Liver (tissue), 9 donors: ENCODE results near the gene RHNO1. TPM values are rescaled to one million over a fixed set of nuclear protein-coding genes. Genes with fewer than 3 reads are reported as not detected.

Source experiments
- DNase-seq: peaks from one replicate; pipeline ENCODE4 v3.0.0-alpha.2; 2017; ENCODE audit warnings: low spot score
- H3K27ac ChIP-seq, 2 donors: one replicate each; pipeline ENCODE4 v1.7.0; 2013; ENCODE audit warnings: inconsistent platforms in 2 of 2, low read length in 2 of 2, control low read depth in 1 of 2, low read depth in 1 of 2, mild to moderate bottlenecking in 1 of 2
- H3K27me3 ChIP-seq, 4 donors: one replicate each; pipeline versions ENCODE4 v1.6.1 to v1.7.0; 2013; ENCODE audit warnings: low read length in 3 of 4, inconsistent platforms in 1 of 4, mild to moderate bottlenecking in 1 of 4, moderate library complexity in 1 of 4; ENCODE audit not compliant: control insufficient read depth in 4 of 4, insufficient read depth in 4 of 4
- H3K36me3 ChIP-seq, 4 donors: one replicate each; pipeline versions ENCODE4 v1.6.1 to v1.7.0; 2013; ENCODE audit warnings: low read length in 3 of 4, mild to moderate bottlenecking in 3 of 4, low read depth in 1 of 4, moderate library complexity in 1 of 4; ENCODE audit not compliant: control insufficient read depth in 4 of 4, insufficient read depth in 3 of 4
- H3K4me1 ChIP-seq, 4 donors: one replicate each; pipeline versions ENCODE4 v1.6.1 to v1.7.0; 2013; ENCODE audit warnings: low read length in 3 of 4, mild to moderate bottlenecking in 3 of 4, moderate library complexity in 1 of 4; ENCODE audit not compliant: control insufficient read depth in 4 of 4, insufficient read depth in 4 of 4
- H3K4me3 ChIP-seq, 3 donors: one replicate each; pipeline versions ENCODE4 v1.6.1 to v1.7.0; 2013; ENCODE audit warnings: low read length in 3 of 3, control low read depth in 1 of 3, low read depth in 1 of 3, mild to moderate bottlenecking in 1 of 3
- H3K9ac ChIP-seq, 2 donors: one replicate each; pipeline ENCODE4 v1.7.0; 2013; ENCODE audit warnings: low read length in 2 of 2, mild to moderate bottlenecking in 2 of 2, moderate library complexity in 2 of 2, control low read depth in 1 of 2, low read depth in 1 of 2
- H3K9me3 ChIP-seq, 4 donors: one replicate each; pipeline versions ENCODE4 v1.6.1 to v1.7.0; 2013; ENCODE audit warnings: low read length in 3 of 4; ENCODE audit not compliant: control insufficient read depth in 4 of 4
- ATF3 ChIP-seq: IDR thresholded peaks from 2 replicates; pipeline ENCODE4 v1.6.1; 2016; ENCODE audit warnings: antibody characterized with exemption
- CTCF ChIP-seq: fragments of 150-350 bp; IDR thresholded peaks from 2 replicates; pipeline ENCODE4 v1.5.1; 2017; ENCODE audit warnings: improper control_type of control experiment, low read depth, low read length; ENCODE audit not compliant: missing input control
- EGR1 ChIP-seq, 2 donors: IDR thresholded peaks; 2 replicates each; pipeline ENCODE4 v1.6.1; 2016 to 2018; ENCODE audit warnings: antibody characterized with exemption in 2 of 2, low read depth in 2 of 2
- FOXA1 ChIP-seq: IDR thresholded peaks from 2 replicates; pipeline ENCODE4 v1.6.1; 2016; ENCODE audit warnings: antibody characterized with exemption
- FOXA2 ChIP-seq: IDR thresholded peaks from 2 replicates; pipeline ENCODE4 v1.6.1; 2016; ENCODE audit warnings: antibody characterized with exemption
- GABPA ChIP-seq, 2 donors: IDR thresholded peaks in 1 of 2; conservative IDR thresholded peaks in 1 of 2; 2 replicates each; pipeline ENCODE4 v1.6.1; 2016; ENCODE audit warnings: antibody characterized with exemption in 2 of 2, mild to moderate bottlenecking in 1 of 2, moderate library complexity in 1 of 2
- HNF4G ChIP-seq: IDR thresholded peaks from 2 replicates; pipeline ENCODE4 v1.6.1; 2016; ENCODE audit warnings: antibody characterized with exemption
- MAX ChIP-seq: IDR thresholded peaks from 2 replicates; pipeline ENCODE4 v1.6.1; 2016; ENCODE audit warnings: antibody characterized with exemption
- NR2F2 ChIP-seq: IDR thresholded peaks from 2 replicates; pipeline ENCODE4 v1.6.1; 2016; ENCODE audit warnings: antibody characterized with exemption
- RAD21 ChIP-seq, 2 donors: IDR thresholded peaks; 2 replicates each; pipeline ENCODE4 v1.6.1; 2016; ENCODE audit warnings: antibody characterized with exemption in 2 of 2, mild to moderate bottlenecking in 2 of 2
- REST ChIP-seq: IDR thresholded peaks from 2 replicates; pipeline ENCODE4 v1.6.1; 2016; ENCODE audit warnings: antibody characterized with exemption, mild to moderate bottlenecking
- RXRA ChIP-seq, 2 donors: IDR thresholded peaks; 2 replicates each; pipeline ENCODE4 v1.6.1; 2017 to 2018; ENCODE audit warnings: antibody characterized with exemption in 2 of 2, mild to moderate bottlenecking in 1 of 2
- SP1 ChIP-seq: IDR thresholded peaks from 2 replicates; pipeline ENCODE4 v1.6.1; 2018; ENCODE audit warnings: antibody characterized with exemption, mild to moderate bottlenecking
- TAF1 ChIP-seq: conservative IDR thresholded peaks from 2 replicates; pipeline ENCODE4 v1.6.1; 2016; ENCODE audit warnings: antibody characterized with exemption, mild to moderate bottlenecking
- YY1 ChIP-seq: IDR thresholded peaks from 2 replicates; pipeline ENCODE4 v1.6.1; 2016; ENCODE audit warnings: antibody characterized with exemption, mild to moderate bottlenecking
- ZBTB33 ChIP-seq: IDR thresholded peaks from 2 replicates; pipeline ENCODE4 v1.6.1; 2016; ENCODE audit warnings: antibody characterized with exemption
- WGBS: extraction: QIAGEN DNeasy Blood & Tissue Kit; methylation state at CpG from one replicate; pipeline ENCODE4 v1.1.7; 2013; 5-methylcytosine and 5-hydroxymethylcytosine counted together
- polyA plus RNA-seq, 2 donors: library from polyadenylated mRNA; stranded (reverse) in 1 of 2; unstranded in 1 of 2; fragments of 200-250 nt in 1 of 2; fragments of >200 nt in 1 of 2; fragmentation: Nextera tagmentation in 1 of 2; extraction: Ambion mirVana in 1 of 2; gene quantifications; one replicate each; pipeline versions ENCODE4 v1.2.1 to v1.2.3, GENCODE V29; 2013 to 2015
- total RNA-seq, 2 donors: library from RNA; depleted of rRNA; stranded (reverse); fragments of >200 nt; gene quantifications; one replicate each; pipeline ENCODE4 v1.2.3, GENCODE V29; 2014
- donor health status: healthy.
- donor health status: healthy.
- donor health status: healthy.
- donor health status: healthy.
- donor health status: healthy.

The RHNO1 gene
- total and polyA plus RNA-seq, 4 donors: 1.4 to 14.5 (median 2.8) TPM

- WGBS: 7% methylated on average over 2 of the region's 2 CpGs
- no peaks in the 10 kb centered on the region for H3K27me3 ChIP-seq
- no peak for DNase-seq
- no peak overlapping the region for H3K4me3 ChIP-seq
- TF ChIP-seq ATF3: no peak
- TF ChIP-seq FOXA1: no peak
- TF ChIP-seq ZBTB33: no peak
- no peak for TF ChIP-seq YY1
- no peak for TF ChIP-seq HNF4G
- TF ChIP-seq EGR1 (IDR thresholded peaks at IDR 0.05; ENCODE audit: low read depth in 2 of 2): no peak
- no peak for TF ChIP-seq CTCF
- TF ChIP-seq FOXA2: no peak
- no peak for TF ChIP-seq REST
- no peak for TF ChIP-seq RAD21 (IDR thresholded peaks at IDR 0.05)
- TF ChIP-seq SP1: no peak
- TF ChIP-seq MAX: no peak
- TF ChIP-seq TAF1: no peak
- no peak for TF ChIP-seq NR2F2
- TF ChIP-seq RXRA (IDR thresholded peaks at IDR 0.05): no peak
- no peak for TF ChIP-seq GABPA (IDR thresholded peaks at IDR 0.05 in 1 of 2, conservative IDR thresholded peaks at IDR 0.05 in 1 of 2)
- H3K9me3 ChIP-seq: no peaks in the 10 kb centered on the region
- no peaks in the 10 kb centered on the region for H3K36me3 ChIP-seq
- peaks cover 0 to 9% (median 4%) of the 10 kb centered on the region in 4 donors for H3K4me1 ChIP-seq
- no peak overlapping the region for H3K9ac ChIP-seq
- no peak overlapping the region for H3K27ac ChIP-seq
Measured at GRCh38 chr12:2895051-2895451, 18.0 kb downstream of the RHNO1 start.

- no peak overlapping the region for H3K4me3 ChIP-seq
- no peak overlapping the region for H3K9ac ChIP-seq
- H3K27ac ChIP-seq: no peak overlapping the region
- peaks cover 0 to 6% (median 2%) of the 10 kb centered on the region in 4 donors for H3K4me1 ChIP-seq
- TF ChIP-seq SP1: no peak
- TF ChIP-seq FOXA1: no peak
- no peak for TF ChIP-seq EGR1 (IDR thresholded peaks at IDR 0.05; ENCODE audit: low read depth in 2 of 2)
- H3K36me3 ChIP-seq: no peaks in the 10 kb centered on the region
- WGBS: 85% methylated on average over 2 of the region's 2 CpGs
- no peaks in the 10 kb centered on the region for H3K9me3 ChIP-seq
- no peaks in the 10 kb centered on the region for H3K27me3 ChIP-seq
- no peak for DNase-seq
Measured at GRCh38 chr12:2895511-2895910, 18.5 kb downstream of the RHNO1 start.
